SIG-M5 treated with dmso at 0.1 percent for 504 hours (cell line): Measurements from ENCODE around the gene CNP.

Source experiments
- DNase-seq: peaks from one replicate; lab custom pipeline; 2025; ENCODE audit not compliant: unreplicated experiment; lab: John Stamatoyannopoulos, UW

Gene CNP

DNA sequence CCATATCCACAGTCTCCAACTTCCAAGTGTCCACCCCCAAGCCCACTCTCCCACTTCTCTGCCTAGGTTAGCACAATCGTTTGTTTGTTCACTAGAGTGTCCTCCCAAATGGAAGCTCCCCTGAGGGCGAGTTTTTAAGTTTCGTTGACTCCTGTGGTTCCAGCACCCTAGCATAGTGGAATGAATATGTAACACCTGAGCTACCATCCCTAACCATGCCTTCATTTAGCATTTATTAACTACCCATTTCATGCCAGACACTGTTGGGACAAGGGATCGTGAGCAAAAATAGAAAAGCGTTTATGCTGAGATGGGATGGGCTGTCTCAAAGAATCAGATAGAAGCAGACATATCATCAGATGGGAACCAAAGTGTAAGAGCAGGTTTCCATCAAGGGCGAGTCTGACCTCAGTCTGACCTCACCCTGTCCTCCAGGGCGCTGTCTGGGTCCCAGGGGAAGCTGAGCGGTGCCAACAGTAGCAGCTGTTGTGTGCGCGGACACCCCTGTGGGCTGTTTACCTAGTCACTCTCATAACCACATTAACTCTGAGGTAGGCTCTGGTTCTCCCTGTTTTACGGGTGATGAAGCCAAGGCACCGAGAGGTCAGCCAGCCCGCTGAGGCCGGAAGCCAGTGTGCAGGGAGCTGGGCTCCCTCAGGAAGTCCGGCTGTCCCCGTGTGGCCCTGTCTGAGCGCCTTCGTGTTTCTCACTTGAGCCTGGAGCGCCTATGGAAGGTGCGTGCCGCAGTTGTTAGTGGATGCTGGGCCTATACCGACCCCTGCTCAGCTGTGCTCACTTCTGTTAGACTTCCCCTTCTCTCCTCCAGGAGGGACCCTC, 6.2 kb downstream of the CNP start:
- DNase-seq, result peak; percentile 61

DNA sequence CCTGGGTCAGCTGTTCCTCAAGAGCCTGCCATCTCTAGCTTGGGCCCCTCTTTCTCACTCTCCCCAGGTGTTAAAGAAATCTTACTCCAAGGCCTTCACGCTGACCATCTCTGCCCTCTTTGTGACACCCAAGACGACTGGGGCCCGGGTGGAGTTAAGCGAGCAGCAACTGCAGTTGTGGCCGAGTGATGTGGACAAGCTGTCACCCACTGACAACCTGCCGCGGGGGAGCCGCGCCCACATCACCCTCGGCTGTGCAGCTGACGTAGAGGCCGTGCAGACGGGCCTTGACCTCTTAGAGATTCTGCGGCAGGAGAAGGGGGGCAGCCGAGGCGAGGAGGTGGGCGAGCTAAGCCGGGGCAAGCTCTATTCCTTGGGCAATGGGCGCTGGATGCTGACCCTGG, 6.8 kb downstream of the CNP start:
- no peak for DNase-seq

DNA sequence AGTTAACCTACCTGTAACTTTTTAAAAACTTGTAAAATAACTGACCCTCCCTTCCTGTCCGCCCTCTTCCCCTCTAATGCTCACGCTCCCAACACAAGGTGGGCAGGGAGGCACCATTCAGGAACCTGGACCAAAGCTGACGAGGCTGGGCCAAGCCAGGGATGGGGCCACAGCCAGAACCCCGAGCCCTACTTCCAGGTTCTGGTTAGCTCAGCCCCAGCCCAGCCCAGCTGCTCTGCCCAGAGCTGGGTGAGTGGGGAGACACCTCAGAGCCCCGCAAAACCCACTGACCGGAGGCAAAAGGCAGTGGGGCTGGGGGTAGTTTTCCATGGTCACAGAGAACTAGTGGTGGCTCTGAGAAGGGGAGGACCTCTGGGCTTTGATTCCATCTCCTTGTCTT, 7.4 kb downstream of the CNP start:
- no peak for DNase-seq

DNA sequence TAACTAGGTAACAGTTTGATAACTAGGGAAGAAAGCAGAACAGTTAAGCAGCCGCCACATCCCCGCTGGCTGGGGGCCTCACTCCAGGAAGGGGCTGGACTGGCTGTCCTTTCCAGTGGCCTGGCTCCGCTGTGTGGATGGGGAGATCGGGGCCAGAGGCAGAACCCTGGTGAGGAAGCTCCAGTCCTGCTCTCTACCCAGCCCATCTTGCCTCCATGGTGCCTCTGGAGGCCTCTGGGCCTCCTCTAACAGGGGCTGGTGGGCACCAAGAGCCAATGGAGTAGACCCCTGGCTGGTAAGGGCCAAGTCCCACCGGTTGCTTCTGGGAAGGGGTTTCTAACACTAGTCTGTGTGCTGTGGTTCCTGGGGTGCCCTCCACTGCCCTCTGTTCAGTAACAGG, 8.1 kb downstream of the CNP start:
- no peak for DNase-seq

DNA sequence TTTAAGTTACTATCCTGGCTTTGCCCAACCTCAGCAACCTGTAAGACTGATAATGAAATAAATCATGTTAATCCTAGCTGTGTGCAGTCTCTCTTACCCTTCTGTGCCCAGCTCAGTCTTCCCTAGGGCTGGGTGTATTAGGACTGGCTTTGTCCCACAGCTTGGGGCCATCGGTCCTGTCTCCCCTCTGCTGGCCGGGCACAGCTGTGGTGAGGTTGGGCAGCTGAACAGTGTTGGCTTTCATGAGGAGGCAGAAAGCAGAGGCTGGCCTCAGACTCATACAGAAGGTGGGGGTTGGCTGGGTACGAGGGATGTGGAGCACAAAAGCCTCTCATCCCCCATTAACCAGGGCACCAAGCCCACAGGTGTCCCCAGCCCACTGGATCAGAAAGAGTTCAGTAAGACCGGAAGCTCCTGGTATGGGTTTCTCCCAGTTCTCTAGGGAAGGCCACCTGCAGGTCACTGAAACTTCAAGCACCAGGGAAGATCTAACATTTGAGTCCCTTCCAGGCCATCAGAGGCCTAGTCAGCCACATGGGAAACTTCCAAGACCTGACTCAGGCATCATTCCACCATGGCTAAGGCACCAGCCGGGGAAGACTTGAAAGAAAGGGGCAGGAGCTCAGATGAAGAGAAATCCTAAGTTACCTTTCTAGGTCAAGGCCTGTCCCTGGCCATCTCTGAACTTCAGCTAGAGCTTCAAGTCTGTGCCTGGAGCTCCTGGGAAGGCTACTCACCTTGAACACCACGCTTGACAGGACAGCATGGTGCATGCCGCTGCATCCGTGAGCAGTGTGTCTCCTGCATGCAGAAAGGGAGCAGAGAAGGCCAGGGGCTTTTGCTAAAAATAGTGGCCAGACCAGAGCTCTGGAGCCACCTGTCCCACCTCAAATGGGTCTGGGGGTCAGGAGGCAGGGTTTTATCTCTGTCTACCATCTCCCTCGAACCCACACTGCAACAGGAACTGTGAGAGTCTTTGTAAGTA, 8.8 kb downstream of the CNP start:
- no peak for DNase-seq

DNA sequence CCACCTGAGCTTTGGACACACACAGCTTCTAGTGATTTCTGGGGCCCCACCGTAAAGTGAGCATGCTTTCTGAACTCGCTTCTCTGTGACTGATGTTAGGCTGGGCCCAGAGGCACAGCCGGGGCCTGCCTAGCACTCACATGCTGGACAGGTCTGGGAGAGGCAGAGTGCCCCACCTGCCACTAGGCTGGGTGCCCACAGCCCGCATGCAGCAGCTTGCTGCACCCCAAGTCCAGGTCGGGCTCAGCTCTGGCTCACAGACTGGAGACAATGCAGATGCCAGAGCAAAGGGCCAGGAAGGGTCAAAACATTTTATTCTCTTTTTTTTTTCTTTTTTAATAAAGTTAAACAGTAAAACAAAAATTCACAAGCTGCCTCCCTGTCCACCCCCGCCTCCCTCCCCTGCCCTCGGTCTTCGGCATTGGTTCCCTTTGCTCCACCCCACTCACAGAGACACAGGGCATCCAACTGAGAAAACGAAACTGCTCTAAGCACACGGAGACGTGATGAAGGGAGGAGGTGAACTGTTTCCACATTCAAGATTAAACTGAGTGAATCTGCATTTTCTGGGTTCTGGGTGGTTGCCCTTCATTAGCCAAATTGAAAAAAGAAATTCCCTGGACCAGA, 9.7 kb downstream of the CNP start:
- DNase-seq, result no peak

DNA sequence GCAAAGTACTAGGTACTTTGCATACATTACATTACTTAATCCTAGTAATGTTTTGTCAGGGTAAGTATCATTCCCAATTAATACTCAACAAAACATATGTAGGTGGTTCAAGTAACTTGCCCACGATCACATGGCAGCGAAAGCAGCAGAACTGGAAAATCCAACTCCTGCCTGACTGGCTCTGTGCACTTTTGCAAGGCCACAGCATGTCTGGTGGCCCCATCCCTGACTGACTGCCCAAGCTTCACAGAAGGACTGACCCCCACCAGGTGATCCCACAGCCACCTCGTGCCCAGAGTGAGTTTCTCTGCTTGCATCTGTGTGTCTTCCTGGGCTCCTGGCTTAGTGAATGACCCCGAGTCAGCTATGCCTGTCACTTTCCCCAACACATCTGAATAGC, 11.4 kb downstream of the CNP start:
- no peak for DNase-seq

DNA sequence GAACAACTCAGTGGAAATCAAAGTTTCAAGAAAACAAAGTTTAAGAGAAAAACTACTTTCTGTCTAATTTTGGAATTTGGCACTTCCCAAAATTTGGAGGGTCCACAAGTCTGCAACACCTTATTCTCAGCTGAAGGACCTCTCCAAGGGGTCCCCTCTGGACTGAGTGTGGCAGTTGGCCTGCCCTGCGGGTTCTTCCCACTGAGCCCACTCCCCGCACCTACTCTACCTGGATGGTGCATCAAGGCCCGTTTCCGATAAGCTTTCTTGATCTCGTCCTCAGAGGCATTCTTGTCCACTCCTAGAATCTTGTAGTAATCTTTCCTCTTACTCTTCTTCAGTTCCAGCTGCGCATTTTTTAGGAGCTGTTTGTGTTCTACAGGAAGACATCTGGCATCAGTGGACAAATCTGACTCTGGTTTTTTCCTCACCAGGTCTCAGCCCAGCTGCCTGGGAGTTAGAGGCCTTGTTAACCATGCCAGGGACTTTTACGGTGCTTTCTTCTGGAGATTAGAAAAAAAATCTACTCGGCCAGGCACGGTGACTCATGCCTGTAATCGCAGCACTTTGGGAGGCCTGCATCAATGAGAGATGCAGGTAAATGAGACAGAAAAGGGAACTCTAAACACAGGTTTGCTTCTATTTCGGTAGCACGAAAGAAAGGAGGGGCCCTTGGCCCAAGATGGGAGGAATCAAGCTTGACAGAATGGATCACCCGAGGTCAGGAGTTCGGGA, 15.6 kb downstream of the CNP start:
- no peak for DNase-seq

DNA sequence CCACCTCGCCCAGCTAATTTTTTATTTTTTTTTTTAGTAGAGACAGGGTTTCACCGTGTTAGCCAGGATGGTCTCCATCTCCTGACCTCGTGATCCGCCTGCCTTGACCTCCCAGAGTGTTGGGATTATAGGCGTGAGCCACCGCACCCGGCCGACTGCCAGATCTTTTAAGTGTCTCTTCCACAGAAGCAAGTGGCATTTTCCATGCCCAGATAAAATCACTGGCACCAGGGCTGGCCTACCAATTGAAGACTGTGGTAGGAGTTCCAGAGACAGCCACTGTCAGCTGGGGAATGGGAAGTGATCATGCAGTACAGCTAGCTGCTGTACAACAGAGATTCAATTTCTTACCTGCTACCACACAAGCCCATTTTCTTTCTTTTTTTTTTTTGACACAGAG, 17.9 kb downstream of the CNP start:
- no peak for DNase-seq

DNA sequence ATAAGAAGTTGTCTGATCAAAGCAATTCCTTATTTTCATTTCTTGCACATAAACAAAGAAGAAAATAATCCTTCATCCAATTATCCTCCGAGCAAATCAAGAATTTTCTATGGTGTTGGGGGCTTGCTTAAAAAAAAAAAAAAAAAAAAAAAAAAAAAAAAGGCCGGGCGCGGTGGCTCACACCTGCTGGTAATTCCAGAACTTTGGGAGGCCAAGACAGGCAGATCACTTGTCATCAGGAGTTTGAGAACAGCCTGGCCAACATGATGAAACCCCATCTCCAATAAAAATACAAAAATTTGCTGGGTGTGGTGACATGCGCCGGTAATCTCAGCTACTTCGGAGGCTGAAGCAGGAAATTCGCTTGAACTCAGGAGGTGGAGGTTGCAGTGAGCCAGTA, 19.3 kb downstream of the CNP start:
- no peak for DNase-seq

DNA sequence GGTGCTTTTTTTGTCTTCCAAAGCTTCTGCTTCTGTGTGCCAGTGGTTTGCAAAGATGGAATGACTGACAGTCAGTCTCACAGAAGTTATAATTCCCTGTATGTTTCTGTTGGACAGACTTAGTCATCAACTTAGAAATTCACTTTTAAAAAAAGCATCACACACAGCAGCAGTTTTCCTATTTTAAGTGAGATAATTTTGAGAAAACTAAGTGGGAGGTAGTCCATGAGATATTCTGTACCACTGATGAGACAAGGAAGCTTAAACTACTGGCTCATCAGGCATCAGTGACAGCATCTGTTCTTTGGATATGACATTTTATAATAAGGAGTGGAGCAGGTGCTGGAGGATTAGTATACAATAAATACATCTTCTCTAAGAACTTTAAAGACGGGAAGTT, 20.0 kb downstream of the CNP start:
- no peak for DNase-seq

DNA sequence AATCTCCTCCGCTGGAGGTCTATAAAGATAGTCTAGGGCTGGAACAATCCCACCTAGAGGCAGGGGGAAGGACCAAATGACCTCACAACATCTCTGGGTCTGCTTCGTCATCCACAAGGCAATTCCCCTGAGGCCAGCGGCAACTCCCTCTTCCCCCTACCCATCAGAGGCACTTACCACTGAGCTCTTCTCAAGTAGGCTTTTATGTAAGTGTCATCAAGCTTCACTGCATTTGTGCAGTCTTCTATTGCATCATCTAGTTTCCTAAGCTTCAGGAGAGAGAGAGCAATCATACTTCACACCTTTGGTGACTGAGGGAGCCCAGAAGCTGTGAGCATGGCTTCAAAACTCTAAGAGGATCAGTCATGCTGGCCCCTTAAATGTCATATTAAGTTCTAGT, 21.0 kb downstream of the CNP start:
- DNase-seq, result no peak

DNA sequence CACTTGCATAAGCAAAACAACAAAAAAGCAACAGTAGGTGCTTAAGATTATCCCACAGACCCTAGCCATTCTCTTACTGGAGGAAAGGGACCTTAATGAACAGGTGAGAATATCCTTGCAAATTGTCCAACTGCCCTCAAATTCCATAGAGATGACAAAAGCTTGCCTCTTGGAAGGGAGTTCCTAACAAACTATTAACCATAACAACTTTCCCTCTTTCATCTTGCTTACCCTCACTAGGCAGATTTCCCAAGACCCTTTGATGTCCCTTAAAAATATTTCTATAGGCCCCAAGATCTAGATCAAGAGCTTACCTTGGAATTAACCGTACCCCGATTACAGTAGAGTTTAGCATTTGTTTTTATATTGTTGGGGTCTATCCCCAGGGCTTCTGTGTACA, 21.8 kb downstream of the CNP start:
- DNase-seq, result no peak

DNA sequence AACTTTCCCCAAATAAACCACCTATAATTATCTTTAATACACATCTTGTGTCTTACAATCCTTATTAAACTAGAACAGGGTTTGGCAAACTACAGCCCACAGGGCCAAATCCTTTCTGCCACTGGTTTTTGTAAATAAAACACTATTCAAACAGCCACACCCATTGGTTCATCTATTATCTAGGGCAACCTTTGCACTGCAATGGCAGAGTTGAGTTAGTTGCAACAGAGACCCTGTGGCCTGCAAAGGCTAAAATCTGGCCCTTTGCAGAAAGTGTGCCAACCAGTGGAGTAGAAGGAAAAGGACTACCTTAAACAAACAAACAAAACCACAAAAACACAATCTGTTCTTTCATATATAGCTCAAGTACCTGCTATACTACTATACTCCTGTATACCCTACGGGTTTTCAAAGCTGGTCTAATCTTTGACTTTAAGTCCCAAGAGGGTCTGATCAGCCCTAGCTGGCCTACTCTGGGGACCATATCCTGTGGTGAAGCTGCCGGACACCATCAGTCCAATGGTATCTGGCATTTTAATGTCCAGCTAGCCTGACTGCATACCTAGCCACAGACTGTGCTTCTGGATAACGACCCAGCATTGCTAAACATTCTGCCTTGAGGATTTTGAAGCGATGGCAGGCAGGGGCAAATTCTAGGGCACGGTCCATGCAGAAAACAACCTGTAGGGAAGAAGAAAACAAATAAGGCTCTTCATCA, 23.3 kb downstream of the CNP start:
- no peak for DNase-seq

DNA sequence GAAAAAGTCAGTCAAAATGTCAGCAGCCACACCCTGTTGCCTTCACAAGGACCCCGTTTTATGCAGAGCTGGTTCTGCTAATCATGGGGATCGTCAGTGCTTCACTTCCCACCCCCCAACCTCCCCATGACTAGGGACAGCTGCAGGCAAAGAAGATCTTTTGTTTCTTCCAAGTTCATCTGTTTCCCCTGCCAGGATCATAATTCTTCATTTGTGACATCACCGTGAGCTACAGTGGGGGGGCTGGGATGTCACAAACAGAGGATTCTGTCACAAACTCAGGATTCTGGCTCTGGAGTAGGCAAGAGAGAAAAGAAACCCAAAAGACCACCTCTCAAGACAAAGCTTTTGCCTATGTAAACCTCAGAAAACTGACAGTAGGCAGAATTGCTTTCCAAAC, 26.0 kb downstream of the CNP start:
- no peak for DNase-seq

DNA sequence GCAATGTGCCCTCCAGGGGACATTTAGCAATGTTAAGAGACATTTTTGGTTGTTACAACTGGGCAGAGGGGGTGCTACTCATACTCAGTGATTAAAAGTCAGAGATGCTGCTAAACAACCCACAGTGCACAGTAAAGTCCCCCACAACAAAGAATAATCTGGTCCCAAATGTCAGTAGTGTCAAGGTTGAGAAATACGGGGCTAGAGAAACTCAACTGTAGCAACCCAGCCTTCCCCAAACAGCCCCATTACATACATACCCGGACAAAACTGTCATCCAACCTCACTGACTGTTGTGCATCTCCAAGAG, 30.2 kb downstream of the CNP start:
- no peak for DNase-seq

DNA sequence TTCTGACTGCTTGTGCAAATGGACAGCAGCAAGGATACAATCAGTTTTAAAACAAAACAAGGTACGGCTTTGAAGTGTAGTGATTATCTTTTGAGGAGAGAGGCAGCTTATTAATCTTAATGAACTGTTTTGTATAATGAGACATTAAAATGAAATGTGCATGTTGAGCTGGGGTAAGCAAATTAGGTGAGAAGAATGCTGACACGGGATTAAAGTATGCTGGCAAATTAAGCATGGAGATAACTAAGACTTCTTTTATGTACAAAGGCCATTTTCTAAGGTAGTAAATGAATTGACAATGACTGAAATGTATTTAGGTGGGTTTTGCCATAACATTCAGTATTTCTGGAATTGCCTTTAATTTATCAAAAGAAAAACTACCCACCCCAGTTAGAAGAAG, 31.9 kb downstream of the CNP start:
- DNase-seq, result no peak

DNA sequence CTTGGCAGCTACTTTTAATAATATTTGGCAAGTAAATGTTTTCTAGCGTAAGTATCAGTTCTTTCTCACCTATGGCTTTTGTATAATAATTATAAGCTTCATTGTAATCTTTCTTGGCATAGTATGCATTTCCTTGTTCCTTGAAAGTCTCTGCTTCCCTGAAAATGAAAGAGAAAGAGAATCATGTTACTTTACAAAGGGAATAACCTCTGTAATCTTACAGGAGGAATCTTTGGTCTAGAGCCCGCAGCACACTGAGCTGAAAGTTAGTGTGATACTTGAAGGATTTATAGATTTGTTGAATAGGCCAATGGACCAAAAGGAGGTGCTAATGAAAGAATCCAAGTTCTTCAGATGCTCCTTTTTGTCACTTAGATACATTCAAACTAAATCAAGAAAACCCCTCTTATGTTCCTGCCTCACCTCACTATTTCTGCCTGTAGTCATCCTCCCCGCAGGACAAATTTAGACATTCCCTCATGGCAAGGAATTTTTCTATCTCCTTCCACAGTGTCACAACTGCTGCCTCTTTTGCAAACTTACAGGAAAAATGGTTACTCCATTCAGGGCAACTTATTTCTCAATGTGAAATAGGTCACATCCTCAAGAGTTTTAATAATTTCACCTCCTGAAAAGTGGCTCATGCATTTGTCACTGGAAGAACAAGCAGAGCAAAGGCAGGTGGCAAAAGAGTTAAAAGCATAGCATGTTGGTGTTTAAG, 34.0 kb downstream of the CNP start:
- no peak for DNase-seq

DNA sequence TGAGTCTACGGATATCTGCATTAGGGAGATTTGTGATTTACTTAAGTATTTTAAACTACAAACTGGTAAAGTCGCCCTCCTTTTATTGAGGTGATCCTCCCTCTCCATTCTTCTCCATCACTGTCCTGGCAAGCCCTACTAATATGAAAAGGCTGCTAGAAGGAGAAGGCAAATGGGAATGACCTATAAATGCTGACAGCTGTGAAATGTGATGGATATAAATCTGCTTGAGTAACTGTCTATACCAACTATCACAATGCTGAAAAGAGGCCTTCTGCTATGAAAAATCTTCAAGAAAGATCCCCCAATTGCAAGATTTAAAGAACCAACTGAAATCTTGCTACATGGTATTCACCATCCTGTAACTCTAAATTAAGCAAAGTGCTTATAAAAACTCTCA, 35.1 kb downstream of the CNP start:
- DNase-seq, result no peak
